H1 (cell line): ENCODE measurements around the gene DKK3. TPM values are rescaled to one million over a fixed set of nuclear protein-coding genes. Genes with fewer than 3 reads are reported as not detected.

Experiments used
- RFX5 ChIP-seq: IDR thresholded peaks from 2 replicates; pipeline ENCODE4 v1.6.1; 2011; ENCODE audit warnings: low read depth, low read length, improper control_type of control experiment, borderline replicate concordance
- SIN3A ChIP-seq, 2 experiments: IDR thresholded peaks in 1 of 2; conservative IDR thresholded peaks in 1 of 2; 2 replicates each; pipeline ENCODE4 v1.6.1; 2011 to 2012; ENCODE audit warnings: low read length in 2 of 2, improper control_type of control experiment in 1 of 2, low read depth in 1 of 2, mild to moderate bottlenecking in 1 of 2
- TAF7 ChIP-seq: optimal IDR thresholded peaks from 2 replicates; pipeline ENCODE3; 2011; ENCODE audit warnings: low read depth, mild to moderate bottlenecking, inconsistent platforms, low read length, moderate library complexity, borderline replicate concordance
- polyA plus RNA-seq, 7 experiments: library from polyadenylated mRNA; depleted of rRNA in 3 of 7; stranded (reverse) in 5 of 7; unstranded in 2 of 7; fragments of >200 nt in 5 of 7; fragments of 200-250 nt in 2 of 7; gene quantifications; 1 replicate in 5 of 7; 2 replicates in 1 of 7; 4 replicates in 1 of 7; pipeline versions ENCODE4 v1.2.1 to v1.2.3, GENCODE V29; 2011 to 2013; ENCODE audit warnings: missing spikeins in 2 of 7, mixed read lengths in 2 of 7
- total RNA-seq: library from RNA; stranded (reverse); fragmentation: NEBNext Ultra II Directional; extraction: Animal tissue kit (Norgen Biotek cat#: 25700); gene quantifications from 2 replicates; pipeline ENCODE4 v1.2.1, GENCODE V29; 2021

The DKK3 gene
- total and polyA plus RNA-seq, 2 of the 8 experiments (the other 6 are each of a cell fraction or from before 2014, with no cell fraction given): 30.0 to 40.1 TPM

DNA sequence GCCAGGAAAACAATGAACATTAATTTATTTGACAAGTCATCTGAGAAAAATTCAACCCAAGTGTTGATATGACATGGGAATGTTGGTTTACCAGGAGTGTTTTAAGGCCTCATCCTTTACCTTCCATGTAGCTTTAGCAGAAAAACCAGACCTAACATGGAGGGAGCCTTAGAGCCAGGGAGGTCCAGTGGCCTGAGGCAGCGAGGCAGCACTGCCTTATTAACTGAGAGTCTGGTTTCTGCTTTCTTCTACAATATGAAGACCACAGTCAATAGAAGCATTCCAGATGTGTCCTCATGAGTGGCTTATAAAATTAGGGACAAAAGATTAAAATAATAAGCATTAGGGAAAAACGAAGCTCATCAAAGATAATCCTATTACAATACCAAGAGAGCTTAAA, 61.5 kb downstream of the DKK3 start (continued):
- no peak for TF ChIP-seq SIN3A (conservative IDR thresholded peaks at IDR 0.05 in 1 of 2, IDR thresholded peaks at IDR 0.05 in 1 of 2; ENCODE audit: low read depth in 1 of 2, low read length in 2 of 2)
- no peak for TF ChIP-seq RFX5
- no peak for TF ChIP-seq TAF7
